RWPE2 (cell line): ENCODE results near the gene SS18L1.

Experiments used
- ATAC-seq: fragments of 200-7000 bp; cut with Tn5 transposase; 3 replicates; pipeline ENCODE4 v1.9.1; 2021; ENCODE audit warnings: low read depth
- DNase-seq: peaks from one replicate; pipeline ENCODE4 v3.0.0-alpha.2; 2020; ENCODE audit warnings: low spot score
- H3K27ac ChIP-seq: fragments of 450-650 bp; 2 replicates; pipeline ENCODE4 v1.5.1; 2017; ENCODE audit warnings: mild to moderate bottlenecking; ENCODE audit not compliant: poor library complexity, severe bottlenecking
- H3K27me3 ChIP-seq: fragments of 250-450 bp; sonication (Bioruptor Pico); 2 replicates; pipeline ENCODE4 v1.5.1; 2021; ENCODE audit warnings: mild to moderate bottlenecking, moderate library complexity; ENCODE audit not compliant: insufficient read depth, poor library complexity, severe bottlenecking
- H3K36me3 ChIP-seq: fragments of 250-450 bp; sonication (Bioruptor Pico); 2 replicates; pipeline ENCODE4 v1.5.1; 2020; ENCODE audit warnings: low read depth, mild to moderate bottlenecking, moderate library complexity
- H3K4me1 ChIP-seq: fragments of 250-450 bp; sonication (Bioruptor Pico); 2 replicates; pipeline ENCODE4 v1.5.1; 2021; ENCODE audit warnings: mild to moderate bottlenecking, moderate library complexity; ENCODE audit not compliant: insufficient read depth, poor library complexity, severe bottlenecking
- H3K4me3 ChIP-seq: fragments of 250-450 bp; sonication (Bioruptor Pico); 2 replicates; pipeline ENCODE4 v1.5.1; 2021; ENCODE audit warnings: mild to moderate bottlenecking, moderate library complexity; ENCODE audit not compliant: severe bottlenecking
- H3K9me3 ChIP-seq: fragments of 250-450 bp; sonication (Bioruptor Pico); 2 replicates; pipeline ENCODE4 v1.5.1; 2021; ENCODE audit warnings: mild to moderate bottlenecking, moderate library complexity; ENCODE audit not compliant: severe bottlenecking
- TF ChIP-seq, protein P1 (sequence below): fragments of 450-650 bp; IDR thresholded peaks from one replicate; pipeline ENCODE4 v1.5.1; 2017; ENCODE audit warnings: mild to moderate bottlenecking, moderate library complexity; ENCODE audit not compliant: poor library complexity, severe bottlenecking

The SS18L1 gene

DNA sequence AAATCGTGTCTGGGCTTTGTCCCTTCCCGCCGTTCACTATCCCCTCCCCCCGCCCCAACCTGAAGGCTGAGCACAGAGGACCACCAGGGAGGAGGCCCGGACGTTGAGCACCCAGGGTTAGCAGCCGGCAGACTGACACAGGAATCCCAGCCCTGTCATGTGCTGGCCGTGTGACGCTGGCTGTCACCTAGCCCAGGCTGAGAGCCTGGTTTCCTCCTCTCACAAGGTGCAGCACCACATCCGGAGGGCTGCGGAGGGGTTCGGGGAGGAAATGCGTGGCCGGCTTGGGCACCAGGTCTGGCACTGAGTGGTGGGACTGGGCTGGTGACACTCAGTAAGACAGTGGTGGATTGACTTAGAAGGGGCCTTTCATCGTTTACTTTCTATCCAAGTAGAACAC, 25.9 kb upstream of the SS18L1 start:
- H3K4me3 ChIP-seq, result no peak overlapping the region
- peaks cover 20% of the 10 kb centered on the region for H3K27me3 ChIP-seq
- TF ChIP-seq, protein P1, sequence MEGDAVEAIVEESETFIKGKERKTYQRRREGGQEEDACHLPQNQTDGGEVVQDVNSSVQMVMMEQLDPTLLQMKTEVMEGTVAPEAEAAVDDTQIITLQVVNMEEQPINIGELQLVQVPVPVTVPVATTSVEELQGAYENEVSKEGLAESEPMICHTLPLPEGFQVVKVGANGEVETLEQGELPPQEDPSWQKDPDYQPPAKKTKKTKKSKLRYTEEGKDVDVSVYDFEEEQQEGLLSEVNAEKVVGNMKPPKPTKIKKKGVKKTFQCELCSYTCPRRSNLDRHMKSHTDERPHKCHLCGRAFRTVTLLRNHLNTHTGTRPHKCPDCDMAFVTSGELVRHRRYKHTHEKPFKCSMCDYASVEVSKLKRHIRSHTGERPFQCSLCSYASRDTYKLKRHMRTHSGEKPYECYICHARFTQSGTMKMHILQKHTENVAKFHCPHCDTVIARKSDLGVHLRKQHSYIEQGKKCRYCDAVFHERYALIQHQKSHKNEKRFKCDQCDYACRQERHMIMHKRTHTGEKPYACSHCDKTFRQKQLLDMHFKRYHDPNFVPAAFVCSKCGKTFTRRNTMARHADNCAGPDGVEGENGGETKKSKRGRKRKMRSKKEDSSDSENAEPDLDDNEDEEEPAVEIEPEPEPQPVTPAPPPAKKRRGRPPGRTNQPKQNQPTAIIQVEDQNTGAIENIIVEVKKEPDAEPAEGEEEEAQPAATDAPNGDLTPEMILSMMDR, result no peak
- no peak overlapping the region for H3K27ac ChIP-seq
- no peaks in the 10 kb centered on the region for H3K4me1 ChIP-seq
- no peaks in the 10 kb centered on the region for H3K36me3 ChIP-seq
- H3K9me3 ChIP-seq, result peaks cover 9% of the 10 kb centered on the region
- no peak for DNase-seq
- no peak for ATAC-seq

DNA sequence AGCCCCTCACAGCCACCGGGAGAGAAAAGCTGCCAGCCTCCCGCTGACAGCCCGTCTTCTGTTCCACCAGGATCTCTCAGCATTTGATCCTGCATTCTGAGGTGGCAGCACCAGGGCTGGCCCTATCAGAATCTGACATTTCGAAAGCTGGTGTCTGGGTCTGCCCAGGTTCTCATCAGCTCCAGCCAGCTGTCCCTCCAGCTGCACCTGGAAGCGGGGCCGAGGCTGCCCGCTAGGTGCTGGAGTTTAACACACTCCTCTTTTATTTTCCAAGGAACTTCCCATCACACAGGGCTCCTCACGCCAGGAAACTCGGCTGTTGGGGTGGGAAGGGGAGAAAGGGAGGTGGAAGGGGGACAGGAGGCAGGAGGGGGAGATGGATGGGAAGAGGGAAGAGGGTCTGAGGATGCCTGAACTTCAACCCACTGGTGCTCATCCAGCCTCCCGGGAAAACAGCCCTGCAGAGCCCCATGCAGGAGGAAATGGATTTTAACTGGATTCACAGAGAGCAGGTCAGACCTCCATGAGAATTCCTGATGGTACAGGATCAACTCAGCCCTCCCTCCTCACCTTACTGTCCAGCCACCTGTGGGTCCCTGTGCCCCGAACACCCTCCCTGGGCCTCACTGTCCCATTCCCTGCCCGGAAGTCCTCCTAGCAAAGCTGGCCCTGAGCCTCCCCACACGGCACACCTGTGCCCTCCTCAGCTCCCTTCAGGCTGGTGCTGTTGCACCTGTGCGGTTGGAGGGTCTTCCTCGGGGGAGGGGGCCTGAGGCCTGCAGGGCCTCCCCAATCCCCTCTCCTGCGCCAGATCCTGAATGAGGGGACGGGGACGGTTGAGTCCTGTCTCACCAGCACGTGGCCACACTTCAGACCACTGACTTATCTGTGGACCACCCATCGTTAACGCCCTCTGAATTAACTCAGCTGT, 25.2 kb upstream of the SS18L1 start:
- DNase-seq (peak; percentile 82), ATAC-seq (no peak)
- Histone ChIP-seq H3K9me3 (peaks cover 5% of the 10 kb centered on the region), H3K4me1 (peaks cover under 1% of the 10 kb centered on the region), H3K36me3 (peaks cover under 1% of the 10 kb centered on the region; the same call in 1 of the 2 replicates), H3K27me3 (peaks cover 20% of the 10 kb centered on the region), H3K4me3 (no peak overlapping the region), H3K27ac (no peak overlapping the region)
- TF ChIP-seq, protein P1, result no peak

DNA sequence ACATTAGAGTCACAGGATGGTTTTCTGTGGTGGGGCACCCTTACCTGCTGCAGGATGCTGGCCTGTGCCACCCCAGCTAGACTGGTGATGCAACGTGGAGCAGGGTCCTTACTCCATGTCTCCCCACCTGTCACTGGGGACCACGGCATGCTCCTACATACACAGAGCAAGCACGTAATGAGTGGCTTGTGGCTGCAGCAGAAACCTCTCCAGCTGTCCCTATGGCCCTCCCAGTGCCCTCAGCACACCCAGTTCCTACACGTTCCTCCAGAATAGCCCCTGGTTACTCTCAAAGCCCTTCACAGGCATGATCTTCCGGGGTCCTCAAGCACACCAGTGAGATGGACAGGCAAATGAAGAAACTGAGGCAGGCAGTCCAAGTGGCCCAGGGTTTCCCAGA, 24.5 kb upstream of the SS18L1 start:
- no peak for DNase-seq
- TF ChIP-seq, protein P1, result no peak
- Histone ChIP-seq H3K36me3 (peaks cover 7% of the 10 kb centered on the region), H3K4me1 (peaks cover 5% of the 10 kb centered on the region), H3K4me3 (no peak overlapping the region), H3K27me3 (peaks cover 20% of the 10 kb centered on the region), H3K27ac (no peak overlapping the region), H3K9me3 (peaks cover 5% of the 10 kb centered on the region)
- no peak for ATAC-seq

DNA sequence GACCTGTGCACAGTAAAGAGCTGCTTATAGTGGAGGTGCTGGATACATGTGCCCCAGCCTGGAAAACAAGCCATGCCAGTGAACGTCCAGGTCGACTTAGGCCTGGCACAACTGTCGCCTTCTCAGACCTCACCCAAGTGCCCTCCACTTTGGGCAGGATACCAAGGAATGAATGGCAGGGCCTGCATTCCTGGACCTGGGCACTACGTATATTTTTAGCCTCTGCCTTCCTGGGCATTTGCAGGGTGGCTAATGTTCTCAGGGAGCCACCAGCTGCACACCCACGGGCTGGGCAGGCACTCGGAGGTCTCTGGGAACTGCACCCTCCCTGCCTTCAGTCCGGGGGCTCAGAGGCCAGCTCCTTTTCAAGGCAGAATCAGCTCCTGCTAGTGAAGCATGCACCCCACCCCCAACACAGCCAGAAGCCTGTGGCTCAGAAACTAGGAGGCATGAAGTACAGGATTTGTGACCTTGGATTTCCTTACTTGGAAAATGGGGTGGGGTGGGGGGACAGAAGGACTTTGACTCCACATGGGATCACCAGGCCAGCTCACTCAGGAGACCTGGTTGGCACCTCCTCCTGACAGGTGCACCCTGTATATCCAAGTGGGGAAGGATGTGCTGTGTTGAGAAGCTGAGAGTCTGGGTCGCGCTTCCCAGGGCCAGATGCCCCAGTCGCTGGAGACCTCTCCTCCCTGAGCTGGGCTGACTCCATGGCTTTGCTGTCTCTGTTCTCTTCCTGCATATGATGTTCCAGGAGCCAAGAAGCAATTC, 23.8 kb upstream of the SS18L1 start:
- TF ChIP-seq, protein P1, result no peak
- no peak overlapping the region for H3K27ac ChIP-seq
- DNase-seq, result no peak
- peaks cover 2% of the 10 kb centered on the region for H3K9me3 ChIP-seq
- H3K4me3 ChIP-seq, result no peak overlapping the region
- peaks cover 5% of the 10 kb centered on the region for H3K4me1 ChIP-seq
- H3K36me3 ChIP-seq, result peaks cover 14% of the 10 kb centered on the region
- no peak for ATAC-seq
- H3K27me3 ChIP-seq, result peaks cover 20% of the 10 kb centered on the region
